Liver (tissue), 9 donors: ENCODE results near the gene RAB3C. TPM values are rescaled to one million over a fixed set of nuclear protein-coding genes. Genes with fewer than 3 reads are reported as not detected.

Source experiments
- DNase-seq: peaks from one replicate; pipeline ENCODE4 v3.0.0-alpha.2; 2017; ENCODE audit warnings: low spot score
- H3K27ac ChIP-seq, 2 donors: one replicate each; pipeline ENCODE4 v1.7.0; 2013; ENCODE audit warnings: inconsistent platforms in 2 of 2, low read length in 2 of 2, control low read depth in 1 of 2, low read depth in 1 of 2, mild to moderate bottlenecking in 1 of 2
- H3K27me3 ChIP-seq, 4 donors: one replicate each; pipeline versions ENCODE4 v1.6.1 to v1.7.0; 2013; ENCODE audit warnings: low read length in 3 of 4, inconsistent platforms in 1 of 4, mild to moderate bottlenecking in 1 of 4, moderate library complexity in 1 of 4; ENCODE audit not compliant: control insufficient read depth in 4 of 4, insufficient read depth in 4 of 4
- H3K36me3 ChIP-seq, 4 donors: one replicate each; pipeline versions ENCODE4 v1.6.1 to v1.7.0; 2013; ENCODE audit warnings: low read length in 3 of 4, mild to moderate bottlenecking in 3 of 4, low read depth in 1 of 4, moderate library complexity in 1 of 4; ENCODE audit not compliant: control insufficient read depth in 4 of 4, insufficient read depth in 3 of 4
- H3K4me1 ChIP-seq, 4 donors: one replicate each; pipeline versions ENCODE4 v1.6.1 to v1.7.0; 2013; ENCODE audit warnings: low read length in 3 of 4, mild to moderate bottlenecking in 3 of 4, moderate library complexity in 1 of 4; ENCODE audit not compliant: control insufficient read depth in 4 of 4, insufficient read depth in 4 of 4
- H3K4me3 ChIP-seq, 3 donors: one replicate each; pipeline versions ENCODE4 v1.6.1 to v1.7.0; 2013; ENCODE audit warnings: low read length in 3 of 3, control low read depth in 1 of 3, low read depth in 1 of 3, mild to moderate bottlenecking in 1 of 3
- H3K9ac ChIP-seq, 2 donors: one replicate each; pipeline ENCODE4 v1.7.0; 2013; ENCODE audit warnings: low read length in 2 of 2, mild to moderate bottlenecking in 2 of 2, moderate library complexity in 2 of 2, control low read depth in 1 of 2, low read depth in 1 of 2
- H3K9me3 ChIP-seq, 4 donors: one replicate each; pipeline versions ENCODE4 v1.6.1 to v1.7.0; 2013; ENCODE audit warnings: low read length in 3 of 4; ENCODE audit not compliant: control insufficient read depth in 4 of 4
- ATF3 ChIP-seq: IDR thresholded peaks from 2 replicates; pipeline ENCODE4 v1.6.1; 2016; ENCODE audit warnings: antibody characterized with exemption
- CTCF ChIP-seq: fragments of 150-350 bp; IDR thresholded peaks from 2 replicates; pipeline ENCODE4 v1.5.1; 2017; ENCODE audit warnings: improper control_type of control experiment, low read depth, low read length; ENCODE audit not compliant: missing input control
- EGR1 ChIP-seq, 2 donors: IDR thresholded peaks; 2 replicates each; pipeline ENCODE4 v1.6.1; 2016 to 2018; ENCODE audit warnings: antibody characterized with exemption in 2 of 2, low read depth in 2 of 2
- FOXA2 ChIP-seq: IDR thresholded peaks from 2 replicates; pipeline ENCODE4 v1.6.1; 2016; ENCODE audit warnings: antibody characterized with exemption
- GABPA ChIP-seq, 2 donors: IDR thresholded peaks in 1 of 2; conservative IDR thresholded peaks in 1 of 2; 2 replicates each; pipeline ENCODE4 v1.6.1; 2016; ENCODE audit warnings: antibody characterized with exemption in 2 of 2, mild to moderate bottlenecking in 1 of 2, moderate library complexity in 1 of 2
- HNF4A ChIP-seq, 2 donors: conservative IDR thresholded peaks; 2 replicates each; pipeline ENCODE4 v1.6.1; 2016; ENCODE audit warnings: antibody characterized with exemption in 2 of 2, mild to moderate bottlenecking in 2 of 2
- JUND ChIP-seq, 2 donors: IDR thresholded peaks; 2 replicates each; pipeline ENCODE4 v1.6.1; 2016; ENCODE audit warnings: antibody characterized with exemption in 2 of 2
- MAX ChIP-seq: IDR thresholded peaks from 2 replicates; pipeline ENCODE4 v1.6.1; 2016; ENCODE audit warnings: antibody characterized with exemption
- NR2F2 ChIP-seq: IDR thresholded peaks from 2 replicates; pipeline ENCODE4 v1.6.1; 2016; ENCODE audit warnings: antibody characterized with exemption
- RAD21 ChIP-seq, 2 donors: IDR thresholded peaks; 2 replicates each; pipeline ENCODE4 v1.6.1; 2016; ENCODE audit warnings: antibody characterized with exemption in 2 of 2, mild to moderate bottlenecking in 2 of 2
- REST ChIP-seq: IDR thresholded peaks from 2 replicates; pipeline ENCODE4 v1.6.1; 2016; ENCODE audit warnings: antibody characterized with exemption, mild to moderate bottlenecking
- RXRA ChIP-seq, 2 donors: IDR thresholded peaks; 2 replicates each; pipeline ENCODE4 v1.6.1; 2017 to 2018; ENCODE audit warnings: antibody characterized with exemption in 2 of 2, mild to moderate bottlenecking in 1 of 2
- SP1 ChIP-seq: IDR thresholded peaks from 2 replicates; pipeline ENCODE4 v1.6.1; 2018; ENCODE audit warnings: antibody characterized with exemption, mild to moderate bottlenecking
- YY1 ChIP-seq: IDR thresholded peaks from 2 replicates; pipeline ENCODE4 v1.6.1; 2016; ENCODE audit warnings: antibody characterized with exemption, mild to moderate bottlenecking
- ZBTB33 ChIP-seq: IDR thresholded peaks from 2 replicates; pipeline ENCODE4 v1.6.1; 2016; ENCODE audit warnings: antibody characterized with exemption
- WGBS: extraction: QIAGEN DNeasy Blood & Tissue Kit; methylation state at CpG from one replicate; pipeline ENCODE4 v1.1.7; 2013; 5-methylcytosine and 5-hydroxymethylcytosine counted together
- polyA plus RNA-seq, 2 donors: library from polyadenylated mRNA; stranded (reverse) in 1 of 2; unstranded in 1 of 2; fragments of 200-250 nt in 1 of 2; fragments of >200 nt in 1 of 2; fragmentation: Nextera tagmentation in 1 of 2; extraction: Ambion mirVana in 1 of 2; gene quantifications; one replicate each; pipeline versions ENCODE4 v1.2.1 to v1.2.3, GENCODE V29; 2013 to 2015
- total RNA-seq, 2 donors: library from RNA; depleted of rRNA; stranded (reverse); fragments of >200 nt; gene quantifications; one replicate each; pipeline ENCODE4 v1.2.3, GENCODE V29; 2014
- donor health status: healthy.
- donor health status: healthy.
- donor health status: healthy.
- donor health status: healthy.
- donor health status: healthy.

The RAB3C gene
- total and polyA plus RNA-seq, 4 donors = 0.72 to 4.6 (median 1.3) TPM

DNA sequence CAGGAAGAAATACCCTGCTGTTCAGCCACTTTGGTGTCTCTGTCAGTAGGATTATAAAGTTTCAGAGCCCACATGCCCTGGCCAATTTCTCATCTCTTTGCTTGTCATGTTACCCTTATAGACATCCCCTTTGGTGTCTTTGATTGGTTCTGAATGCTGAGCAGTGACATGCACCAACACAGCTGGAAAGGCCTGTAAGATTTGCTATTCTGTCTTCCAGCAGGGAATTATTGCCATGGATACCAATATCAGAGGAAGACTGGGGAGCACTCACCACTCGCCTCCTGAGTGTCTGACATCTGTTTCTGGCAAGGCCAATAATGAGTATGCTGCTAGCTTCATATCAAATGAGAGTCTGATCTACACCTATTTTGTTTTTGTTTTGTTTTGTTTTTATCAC, 34.4 kb downstream of the RAB3C start:
- Histone ChIP-seq H3K4me1 (no peaks in the 10 kb centered on the region), H3K27me3 (no peaks in the 10 kb centered on the region), H3K4me3 (no peak overlapping the region), H3K9ac (no peak overlapping the region), H3K36me3 (no peaks in the 10 kb centered on the region), H3K27ac (no peak overlapping the region), H3K9me3 (no peaks in the 10 kb centered on the region)
- WGBS = 97% methylated on average over 1 of the region's 1 CpG
- TF ChIP-seq SP1 (no peak), ZBTB33 (no peak), EGR1 (IDR thresholded peaks at IDR 0.05; ENCODE audit: low read depth in 2 of 2) (no peak), MAX (no peak), YY1 (no peak), GABPA (IDR thresholded peaks at IDR 0.05 in 1 of 2, conservative IDR thresholded peaks at IDR 0.05 in 1 of 2) (no peak), REST (no peak), JUND (IDR thresholded peaks at IDR 0.05) (no peak), NR2F2 (no peak), FOXA2 (no peak), ATF3 (no peak), RAD21 (IDR thresholded peaks at IDR 0.05) (no peak), RXRA (IDR thresholded peaks at IDR 0.05) (no peak), HNF4A (conservative IDR thresholded peaks at IDR 0.05) (no peak)
- no peak for DNase-seq

GRCh38 chr5:58620336-58620735, 37.5 kb downstream of the RAB3C start:
- peaks cover 0 to 3% (median 0%) of the 10 kb centered on the region in 4 donors for H3K4me1 ChIP-seq
- H3K4me3 ChIP-seq = no peak overlapping the region
- H3K36me3 ChIP-seq = no peaks in the 10 kb centered on the region
- H3K9ac ChIP-seq = no peak overlapping the region
- no peak for DNase-seq
- no peaks in the 10 kb centered on the region for H3K27me3 ChIP-seq
- no peaks in the 10 kb centered on the region for H3K9me3 ChIP-seq
- WGBS = 86% methylated on average over 1 of the region's 1 CpG
- H3K27ac ChIP-seq = no peak overlapping the region
- no peak for TF ChIP-seq EGR1 (IDR thresholded peaks at IDR 0.05; ENCODE audit: low read depth in 2 of 2)
- TF ChIP-seq RXRA (IDR thresholded peaks at IDR 0.05) = no peak
- TF ChIP-seq FOXA2 = no peak
- TF ChIP-seq RAD21 (IDR thresholded peaks at IDR 0.05) = no peak
- no peak for TF ChIP-seq ZBTB33
- no peak for TF ChIP-seq CTCF
- no peak for TF ChIP-seq HNF4A (conservative IDR thresholded peaks at IDR 0.05)
